Measurements from ENCODE around the gene ZBED4. TPM values are rescaled to one million over a fixed set of nuclear protein-coding genes. Genes with fewer than 3 reads are reported as not detected.

ZBED4 gene
- total and polyA plus RNA-seq, 10 donors, result 2.9 to 23.2 (median 13.9) TPM

DNA sequence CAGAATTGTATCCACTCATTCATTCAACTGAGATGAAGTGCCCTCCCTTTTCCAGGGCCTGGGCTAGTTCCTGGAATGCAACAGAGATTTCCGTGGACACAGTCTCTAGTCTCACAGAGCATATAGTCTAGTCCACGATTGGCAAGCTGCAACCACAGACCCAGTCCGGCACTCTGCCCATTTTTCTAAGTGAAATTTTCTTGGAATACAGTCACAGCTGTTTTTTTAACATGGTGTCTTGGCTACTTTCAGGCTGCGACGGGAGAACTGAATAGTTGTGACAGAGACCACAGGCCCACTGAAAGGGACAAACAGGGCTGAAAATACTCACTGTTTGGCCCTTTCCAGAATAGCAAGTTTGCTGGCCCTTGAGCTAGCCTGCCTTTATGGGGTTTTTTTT lies 35.4 kb downstream of the ZBED4 start:
- Histone ChIP-seq H3K27ac (no peak overlapping the region), H3K9me3 (peaks cover 0 to 19% (median 10%) of the 10 kb centered on the region in 8 donors), H3K27me3 (replicated peaks in 1 of 7) (no peaks in the 10 kb centered on the region), H3K4me3 (no peak overlapping the region), H3K36me3 (peaks cover 5 to 91% (median 44%) of the 10 kb centered on the region in 6 donors), H3K4me1 (no peaks in the 10 kb centered on the region)
- intact Hi-C loops (cut with DNase I; ENCODE audit: low total_unique reads), result no loop called here
- TF ChIP-seq POLR2AphosphoS5 (IDR thresholded peaks at IDR 0.05) (no peak), CTCF (IDR thresholded peaks at IDR 0.05 in 8 of 11, conservative IDR thresholded peaks at IDR 0.05 in 3 of 11) (no peak), POLR2A (IDR thresholded peaks at IDR 0.05) (no peak)
- WGBS, 5 donors, result 95 to 98% (median 97%) methylated on average over 5 of the region's 5 CpGs
- no peak for DNase-seq

DNA sequence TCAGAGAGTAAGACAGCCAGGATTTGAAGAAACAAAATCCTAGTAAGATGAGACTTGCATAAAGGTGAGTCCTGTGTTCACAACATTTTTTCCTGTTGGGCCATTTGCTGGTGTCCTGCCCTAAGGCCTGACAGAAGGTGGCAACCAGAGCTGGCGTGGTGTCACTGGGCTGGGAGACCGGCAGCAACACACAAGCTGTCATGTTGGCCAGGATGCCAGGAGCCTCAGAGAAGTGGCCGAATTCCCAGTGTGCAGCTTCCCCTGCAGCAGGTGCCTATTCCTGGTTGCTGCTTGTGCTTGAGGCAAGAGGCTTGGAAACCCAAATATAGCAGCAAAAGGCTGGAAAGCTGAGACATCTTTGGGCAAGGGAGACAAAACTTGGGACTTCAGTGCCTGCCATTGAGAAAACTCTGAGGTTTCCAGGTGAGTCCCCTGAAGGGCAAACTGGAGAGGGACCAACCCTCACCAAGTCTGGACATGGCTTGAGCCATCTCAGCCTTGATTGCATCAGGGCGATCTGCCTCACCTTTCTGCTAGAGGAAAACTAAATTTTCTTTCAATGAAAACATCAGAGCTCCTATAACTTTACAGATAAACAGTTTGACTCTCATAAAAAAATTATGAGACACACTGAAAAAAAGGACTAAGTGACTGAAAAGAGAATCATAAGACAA lies 38.7 kb downstream of the ZBED4 start:
- H3K9me3 ChIP-seq, result peaks cover 0 to 26% (median 16%) of the 10 kb centered on the region in 8 donors
- no peaks in the 10 kb centered on the region for H3K27me3 ChIP-seq (replicated peaks in 1 of 7)
- H3K4me3 ChIP-seq, result no peak overlapping the region
- 91 to 99% (median 97%) methylated on average over 4 of the region's 4 CpGs for WGBS, 5 donors
- TF ChIP-seq CTCF (IDR thresholded peaks at IDR 0.05 in 8 of 11, conservative IDR thresholded peaks at IDR 0.05 in 3 of 11) (no peak), POLR2A (IDR thresholded peaks at IDR 0.05) (no peak), POLR2AphosphoS5 (IDR thresholded peaks at IDR 0.05) (no peak)
- H3K4me1 ChIP-seq, result no peaks in the 10 kb centered on the region
- peak; percentile 62 for DNase-seq
- H3K27ac ChIP-seq, result no peak overlapping the region
- intact Hi-C loops (cut with DNase I; ENCODE audit: low total_unique reads), result no loop called here
- peaks cover 0 to 70% (median 13%) of the 10 kb centered on the region in 6 donors for H3K36me3 ChIP-seq

DNA sequence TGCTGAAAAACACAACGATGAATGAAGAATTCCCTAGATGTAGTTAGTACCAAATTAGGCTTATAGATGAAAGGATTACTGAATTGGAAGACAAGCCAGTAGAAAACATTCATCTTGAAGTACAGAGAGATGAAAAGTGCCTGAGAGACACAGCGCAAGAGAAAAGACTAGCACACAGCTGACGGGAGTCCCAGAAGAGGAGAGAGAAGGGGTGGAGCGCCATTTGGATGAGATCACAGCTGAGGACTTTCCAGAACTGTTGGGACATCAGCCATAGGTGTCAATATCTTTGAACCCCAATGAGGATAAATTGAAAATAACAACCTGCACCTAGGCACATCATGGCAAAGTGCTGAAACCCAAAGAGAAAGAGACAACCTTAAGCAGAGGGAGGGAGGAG lies 39.4 kb downstream of the ZBED4 start:
- no peaks in the 10 kb centered on the region for H3K4me1 ChIP-seq
- intact Hi-C loops (cut with DNase I; ENCODE audit: low total_unique reads), result no loop called here
- H3K4me3 ChIP-seq, result no peak overlapping the region
- DNase-seq, result no peak
- H3K27me3 ChIP-seq (replicated peaks in 1 of 7), result no peaks in the 10 kb centered on the region
- H3K9me3 ChIP-seq, result peaks cover 0 to 26% (median 16%) of the 10 kb centered on the region in 8 donors
- WGBS, 5 donors, result 91 to 100% (median 96%) methylated on average over 4 of the region's 4 CpGs
- peaks cover 0 to 70% (median 13%) of the 10 kb centered on the region in 6 donors for H3K36me3 ChIP-seq
- no peak overlapping the region for H3K27ac ChIP-seq
- TF ChIP-seq POLR2A (IDR thresholded peaks at IDR 0.05) (no peak), POLR2AphosphoS5 (IDR thresholded peaks at IDR 0.05) (no peak), CTCF (IDR thresholded peaks at IDR 0.05 in 8 of 11, conservative IDR thresholded peaks at IDR 0.05 in 3 of 11) (no peak)

- H3K27ac ChIP-seq, result no peak overlapping the region
- TF ChIP-seq POLR2AphosphoS5 (IDR thresholded peaks at IDR 0.05), result peak in 2 of 3 donors; percentile 13 to 60
- no peak for TF ChIP-seq POLR2A (IDR thresholded peaks at IDR 0.05)
- intact Hi-C loops (cut with DNase I; ENCODE audit: low total_unique reads), result no loop called here
- peak; percentile 46 for DNase-seq
- no peaks in the 10 kb centered on the region for H3K27me3 ChIP-seq (replicated peaks in 1 of 7)
- H3K4me1 ChIP-seq, result no peaks in the 10 kb centered on the region
- H3K4me3 ChIP-seq, result no peak overlapping the region
- 86 to 91% (median 88%) methylated on average over 8 of the region's 8 CpGs for WGBS, 5 donors
- H3K9me3 ChIP-seq, result peaks cover 0 to 24% (median 13%) of the 10 kb centered on the region in 8 donors
- peaks cover 0 to 70% (median 5%) of the 10 kb centered on the region in 6 donors for H3K36me3 ChIP-seq
These were observed 40.8 kb downstream of the ZBED4 start for GRCh38 chr22:49894322-49895054.

All from spleen (tissue), 11 donors.